Activated naive CD4-positive, alpha-beta T cell treated with anti-CD3 and anti-CD28 coated beads, Interleukin-2, amount 50 U/mL, for 72 hours (primary cell): ENCODE measurements around the gene SCO1. TPM values are rescaled to one million over a fixed set of nuclear protein-coding genes. Genes with fewer than 3 reads are reported as not detected.

Source experiments
- ATAC-seq, 2 donors: fragments of 150-1000 bp; cut with Tn5 transposase; 2 replicates each; pipeline ENCODE4 v1.10.0; 2021; ENCODE audit warnings: mild to moderate bottlenecking in 2 of 2, moderate library complexity in 2 of 2
- DNase-seq, 2 donors: peaks; one replicate each; pipeline ENCODE4 v3.0.0; 2021 to 2022; ENCODE audit warnings: low spot score in 2 of 2
- H3K27ac Mint-ChIP-seq, 2 donors: one replicate each; pipeline ENCODE4 v1.8.0; 2022; ENCODE audit warnings: mild to moderate bottlenecking in 2 of 2, mixed read lengths in 2 of 2
- H3K36me3 Mint-ChIP-seq, 2 donors: one replicate each; pipeline ENCODE4 v1.8.0; 2022; ENCODE audit warnings: mixed read lengths in 2 of 2
- H3K9me3 Mint-ChIP-seq, 2 donors: one replicate each; pipeline ENCODE4 v1.8.0; 2022; ENCODE audit warnings: mixed read lengths in 2 of 2
- total RNA-seq, 2 donors: library from RNA; stranded (reverse); gene quantifications; one replicate each; pipeline ENCODE4 v1.2.3, GENCODE V29; 2022

Gene SCO1
- total RNA-seq, 2 donors from 2014 or later, result 28.1 to 36.3 TPM

DNA sequence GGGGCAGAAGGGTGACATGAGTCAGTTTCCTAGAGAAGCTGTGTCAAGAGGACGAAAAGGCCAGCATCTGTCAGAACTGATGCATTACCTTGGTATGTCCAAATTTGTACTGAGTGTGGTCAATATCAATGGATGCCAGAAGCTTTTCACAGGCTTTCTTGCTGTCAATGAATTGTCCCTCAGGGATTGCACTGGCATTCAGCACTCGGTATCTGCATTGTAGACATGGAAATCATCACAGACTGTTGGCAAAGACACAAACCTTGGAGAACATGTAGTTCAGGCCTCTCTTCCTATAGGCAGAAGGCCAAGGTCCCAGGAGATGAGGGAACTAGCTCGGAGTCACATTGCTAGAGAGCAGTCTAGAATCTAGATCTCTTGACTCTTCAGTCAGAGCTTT lies 56.9 kb downstream of the SCO1 start:
- H3K27ac Mint-ChIP-seq, result no peak overlapping the region
- H3K9me3 Mint-ChIP-seq, result no peaks in the 10 kb centered on the region
- DNase-seq (no peak), ATAC-seq (no peak)
- peaks cover 6 to 14% of the 10 kb centered on the region in 2 donors for H3K36me3 Mint-ChIP-seq

DNA sequence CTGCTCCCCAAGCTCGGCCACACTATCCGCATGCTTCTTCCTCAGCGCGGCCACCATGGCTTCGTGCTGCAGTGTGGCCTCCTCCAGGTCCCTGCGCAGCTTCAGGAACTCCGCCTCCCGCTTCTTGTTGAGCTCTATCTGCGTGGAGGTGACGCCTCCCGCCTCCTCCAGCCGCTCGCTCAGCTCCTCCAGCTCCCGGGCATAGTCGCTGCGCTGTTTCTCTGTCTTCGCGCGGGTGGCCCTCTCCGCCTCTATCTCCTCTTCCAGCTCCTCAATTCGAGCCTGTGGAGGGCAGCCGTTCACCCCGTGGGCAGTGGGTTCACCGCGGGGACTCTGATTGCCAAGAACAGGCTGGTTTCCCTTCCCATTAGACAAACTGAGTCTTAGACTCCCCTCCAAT lies 59.2 kb downstream of the SCO1 start:
- Mint-ChIP-seq H3K27ac (peak overlapping the region in 1 of 2 donors; percentile 45), H3K36me3 (peaks cover 6 to 14% of the 10 kb centered on the region in 2 donors), H3K9me3 (no peaks in the 10 kb centered on the region)
- ATAC-seq (no peak), DNase-seq (no peak)

DNA sequence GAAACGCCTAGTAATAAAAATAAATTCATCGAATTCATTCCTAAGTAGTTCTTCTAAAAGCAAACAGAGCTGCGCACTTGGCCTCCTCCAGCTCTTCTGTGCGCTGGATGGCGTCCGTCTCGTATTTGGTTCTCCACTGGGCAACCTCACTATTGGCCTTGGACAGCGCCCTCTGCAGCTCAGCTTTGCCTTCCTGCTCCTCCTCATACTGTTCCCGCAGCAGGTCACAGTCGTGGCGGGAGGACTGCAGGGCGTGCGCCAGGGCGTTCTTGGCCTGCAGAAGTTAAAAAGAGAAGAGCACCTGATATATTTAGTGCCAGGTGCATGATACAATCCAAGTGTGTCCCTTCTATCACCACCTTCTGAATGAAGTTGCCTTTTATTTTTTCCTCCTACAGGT lies 62.0 kb downstream of the SCO1 start:
- Mint-ChIP-seq H3K9me3 (no peaks in the 10 kb centered on the region), H3K27ac (no peak overlapping the region), H3K36me3 (peaks cover 7 to 20% of the 10 kb centered on the region in 2 donors)
- no peak for ATAC-seq
- DNase-seq, result no peak

DNA sequence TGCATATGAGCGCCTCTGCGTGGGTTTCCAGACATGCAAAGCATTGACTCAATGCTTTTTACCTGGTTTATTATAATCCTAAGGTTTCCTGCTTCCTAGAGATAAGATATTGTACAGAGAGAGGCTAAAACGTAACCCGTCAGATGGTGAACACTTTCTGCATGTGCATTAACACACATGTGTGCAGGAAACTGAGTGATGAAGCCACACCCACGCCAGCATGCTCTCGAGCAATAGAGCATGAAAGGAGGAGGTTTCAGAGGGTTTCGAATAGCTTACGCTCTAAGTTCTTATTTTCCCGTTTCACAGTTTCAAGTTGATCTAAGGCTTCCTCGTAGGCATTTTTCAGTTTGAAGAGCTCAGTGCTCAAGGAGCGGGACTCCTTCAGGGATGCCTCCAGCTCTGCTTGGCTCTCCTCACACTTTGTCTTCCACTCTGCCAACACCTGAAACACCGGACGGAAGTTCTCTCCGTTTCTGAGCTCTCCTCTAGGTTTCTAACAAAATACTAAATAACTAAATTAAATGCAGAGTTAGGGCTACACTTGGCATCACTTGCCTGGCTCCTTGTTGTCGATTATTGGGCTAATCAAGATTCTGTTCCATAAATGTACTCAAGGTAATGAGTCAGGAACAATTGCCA lies 63.5 kb downstream of the SCO1 start:
- ATAC-seq (no peak), DNase-seq (no peak)
- H3K36me3 Mint-ChIP-seq, result peaks cover 15 to 24% of the 10 kb centered on the region in 2 donors
- no peak overlapping the region for H3K27ac Mint-ChIP-seq
- no peaks in the 10 kb centered on the region for H3K9me3 Mint-ChIP-seq

DNA sequence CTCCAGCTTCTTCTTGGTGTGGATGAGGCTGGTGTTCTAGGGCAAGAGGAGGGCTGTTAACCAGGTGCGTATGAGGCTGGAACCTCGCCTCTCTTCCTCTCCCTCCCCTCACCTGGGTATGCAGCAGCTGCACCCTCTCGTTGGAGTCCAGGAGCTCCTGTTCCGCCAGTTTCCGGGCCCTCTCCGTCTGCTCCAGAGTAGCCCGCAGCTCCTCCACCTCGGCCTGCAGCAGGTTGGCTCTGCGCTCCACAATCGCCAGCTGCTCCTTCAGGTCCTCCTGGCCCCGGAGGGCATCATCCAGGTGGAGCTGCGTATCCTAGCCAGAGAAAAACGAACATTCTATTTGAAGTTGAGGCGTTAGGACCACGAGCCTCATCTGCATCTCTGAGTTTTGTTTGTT lies 65.6 kb downstream of the SCO1 start:
- Mint-ChIP-seq H3K27ac (no peak overlapping the region), H3K9me3 (no peaks in the 10 kb centered on the region), H3K36me3 (peaks cover 15 to 16% of the 10 kb centered on the region in 2 donors)
- DNase-seq (no peak), ATAC-seq (no peak)

DNA sequence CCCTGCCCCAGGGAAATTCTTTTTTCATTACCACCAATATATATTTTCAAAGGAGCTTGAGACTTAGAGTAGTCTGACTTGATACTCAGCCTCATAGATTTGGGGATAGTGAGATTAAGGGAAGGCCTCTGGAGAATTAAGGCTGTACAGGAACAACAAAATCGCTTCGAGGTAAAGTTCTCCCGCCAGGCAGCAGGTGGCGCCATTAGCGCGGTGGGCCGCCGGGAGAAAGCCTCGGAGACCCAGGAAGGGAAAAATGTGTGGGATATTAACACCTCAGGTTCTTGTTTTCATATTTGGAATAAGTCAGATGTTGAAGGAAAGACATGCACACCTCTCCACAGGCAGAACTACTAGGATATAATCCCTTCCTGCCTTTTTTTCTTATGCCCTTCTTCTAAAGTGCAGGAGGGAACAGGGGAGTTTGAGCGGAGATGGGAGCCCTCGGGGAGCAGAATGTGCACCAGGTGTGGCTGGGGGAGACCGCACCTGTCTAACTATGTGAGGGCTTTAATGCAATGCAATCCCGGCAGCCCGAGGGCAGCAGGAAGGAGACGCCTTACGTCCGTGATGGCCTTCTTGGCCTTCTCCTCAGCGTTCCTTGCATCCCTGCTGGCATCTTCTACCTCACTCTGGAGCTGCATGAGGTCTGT lies 66.2 kb downstream of the SCO1 start:
- peaks cover 15 to 16% of the 10 kb centered on the region in 2 donors for H3K36me3 Mint-ChIP-seq
- peak in 1 of 2 donors; percentile 58 for DNase-seq
- no peaks in the 10 kb centered on the region for H3K9me3 Mint-ChIP-seq
- no peak for ATAC-seq
- no peak overlapping the region for H3K27ac Mint-ChIP-seq

DNA sequence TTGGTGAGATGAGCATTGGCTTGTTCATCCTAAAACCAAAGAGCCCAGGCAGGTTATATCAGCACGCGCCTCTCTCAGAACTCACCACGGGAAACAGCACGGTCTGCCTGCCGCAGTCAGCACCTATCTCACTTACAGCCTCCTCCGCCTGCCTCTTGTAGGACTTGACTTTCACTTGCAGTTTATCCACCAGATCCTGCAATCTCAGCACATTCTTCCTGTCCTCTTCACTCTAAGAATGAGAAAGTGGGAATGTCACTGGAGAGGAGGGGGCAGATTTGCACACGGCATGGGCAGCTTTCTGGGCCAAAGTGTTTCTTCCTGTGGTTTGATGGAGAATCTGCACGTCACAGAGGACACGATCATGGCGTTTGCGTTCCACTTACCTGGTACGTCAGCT lies 67.6 kb downstream of the SCO1 start:
- H3K36me3 Mint-ChIP-seq, result peaks cover 15 to 16% of the 10 kb centered on the region in 2 donors
- no peak overlapping the region for H3K27ac Mint-ChIP-seq
- no peak for DNase-seq
- no peak for ATAC-seq
- no peaks in the 10 kb centered on the region for H3K9me3 Mint-ChIP-seq

DNA sequence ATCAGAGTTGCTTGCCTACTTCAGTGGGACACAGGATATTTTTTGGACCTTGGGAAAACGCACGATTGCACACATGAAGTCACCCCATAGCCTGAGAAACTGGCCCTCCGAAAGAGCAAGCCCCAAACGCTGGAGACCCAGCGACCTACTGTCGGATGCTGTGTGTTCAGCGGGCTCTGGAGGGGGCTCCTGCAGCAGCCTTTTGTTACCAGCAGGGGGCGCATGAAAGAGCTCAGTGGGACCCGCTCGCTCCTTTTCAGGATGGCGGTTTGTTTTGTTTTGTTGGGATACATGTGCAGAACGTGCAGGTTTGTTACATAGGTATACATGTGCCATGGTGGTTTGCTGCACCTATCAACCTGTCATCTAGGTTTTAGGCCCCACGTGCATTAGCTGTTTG lies 68.6 kb downstream of the SCO1 start:
- Mint-ChIP-seq H3K9me3 (no peaks in the 10 kb centered on the region), H3K36me3 (peaks cover 15 to 16% of the 10 kb centered on the region in 2 donors), H3K27ac (no peak overlapping the region)
- DNase-seq (peak in 1 of 2 donors; percentile 17), ATAC-seq (no peak)

DNA sequence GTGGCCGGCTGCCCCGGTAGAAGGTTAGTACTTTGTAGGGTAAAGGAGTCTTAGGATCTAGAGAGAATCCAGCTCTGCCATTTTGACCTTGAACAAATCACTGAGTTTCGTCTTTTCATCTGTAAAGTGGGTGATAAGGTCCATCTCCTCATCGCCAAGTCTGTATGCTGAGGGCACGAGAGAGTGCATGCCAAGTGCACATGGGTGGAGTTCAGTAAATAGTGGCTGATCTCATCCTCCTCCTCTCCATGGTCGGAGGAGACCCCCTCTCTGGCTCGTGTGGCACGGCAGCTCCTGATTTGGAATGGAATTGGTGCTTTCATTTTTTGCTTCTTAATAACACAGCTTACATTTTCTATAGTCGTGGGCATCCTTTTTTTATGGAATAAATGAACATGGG lies 70.9 kb downstream of the SCO1 start:
- H3K9me3 Mint-ChIP-seq, result no peaks in the 10 kb centered on the region
- H3K36me3 Mint-ChIP-seq, result peaks cover 12 to 15% of the 10 kb centered on the region in 2 donors
- ATAC-seq, result no peak
- no peak overlapping the region for H3K27ac Mint-ChIP-seq
- DNase-seq, result no peak

DNA sequence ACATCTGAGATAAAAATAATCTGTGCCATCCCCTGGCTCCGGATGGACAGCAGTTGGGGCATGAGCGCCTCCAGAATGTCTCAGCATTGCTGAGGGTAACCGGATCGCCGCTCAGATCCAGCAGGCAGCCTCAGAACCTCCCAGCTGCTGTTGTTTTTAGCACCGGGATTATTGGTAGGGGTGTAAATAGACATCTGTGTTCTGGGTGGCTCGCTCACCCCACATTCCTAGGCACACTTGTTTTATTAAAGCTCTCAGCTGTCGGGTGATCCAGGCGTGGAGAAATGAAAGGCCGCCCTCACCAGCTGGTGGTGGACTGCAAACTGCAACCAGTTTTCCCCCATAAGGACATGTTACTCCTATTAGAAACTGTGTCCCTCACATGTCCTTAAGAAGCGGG lies 72.4 kb downstream of the SCO1 start:
- no peak overlapping the region for H3K27ac Mint-ChIP-seq
- no peaks in the 10 kb centered on the region for H3K9me3 Mint-ChIP-seq
- ATAC-seq, result no peak

DNA sequence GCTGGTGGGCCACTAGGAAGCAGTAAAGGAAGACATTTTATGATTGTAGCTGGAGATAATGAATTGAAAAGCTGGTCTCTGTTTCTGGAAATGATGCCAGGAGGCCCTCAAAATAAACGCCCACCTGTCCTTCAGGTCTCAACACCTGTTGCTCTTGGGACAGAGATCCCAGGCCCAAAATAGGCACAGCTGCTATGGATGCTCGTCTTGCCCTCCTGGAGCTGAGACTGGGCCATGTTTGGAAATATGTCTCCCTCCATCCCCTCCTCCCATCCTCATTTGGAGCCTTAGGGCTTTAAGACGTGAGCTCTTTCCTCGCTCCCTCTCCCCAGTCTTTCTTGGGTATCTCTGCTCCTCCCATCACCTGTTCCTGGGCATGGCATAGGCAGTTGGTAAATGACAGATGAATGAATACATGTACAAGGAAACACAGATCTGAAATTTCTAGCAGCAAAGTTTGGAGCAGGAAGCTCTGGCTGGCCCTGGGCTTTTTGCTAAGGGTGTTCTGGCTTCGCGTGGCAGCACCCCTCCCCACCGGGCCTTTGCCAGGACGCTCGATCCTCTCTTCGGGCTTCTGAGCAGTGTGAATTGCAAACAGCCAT lies 73.5 kb downstream of the SCO1 start:
- no peaks in the 10 kb centered on the region for H3K36me3 Mint-ChIP-seq
- H3K9me3 Mint-ChIP-seq, result no peaks in the 10 kb centered on the region
- H3K27ac Mint-ChIP-seq, result no peak overlapping the region
- no peak for DNase-seq
- no peak for ATAC-seq

More for the DNA sequence above, 72.4 kb downstream of the SCO1 start:
- peaks cover 7 to 11% of the 10 kb centered on the region in 2 donors for H3K36me3 Mint-ChIP-seq
- DNase-seq, result no peak

DNA sequence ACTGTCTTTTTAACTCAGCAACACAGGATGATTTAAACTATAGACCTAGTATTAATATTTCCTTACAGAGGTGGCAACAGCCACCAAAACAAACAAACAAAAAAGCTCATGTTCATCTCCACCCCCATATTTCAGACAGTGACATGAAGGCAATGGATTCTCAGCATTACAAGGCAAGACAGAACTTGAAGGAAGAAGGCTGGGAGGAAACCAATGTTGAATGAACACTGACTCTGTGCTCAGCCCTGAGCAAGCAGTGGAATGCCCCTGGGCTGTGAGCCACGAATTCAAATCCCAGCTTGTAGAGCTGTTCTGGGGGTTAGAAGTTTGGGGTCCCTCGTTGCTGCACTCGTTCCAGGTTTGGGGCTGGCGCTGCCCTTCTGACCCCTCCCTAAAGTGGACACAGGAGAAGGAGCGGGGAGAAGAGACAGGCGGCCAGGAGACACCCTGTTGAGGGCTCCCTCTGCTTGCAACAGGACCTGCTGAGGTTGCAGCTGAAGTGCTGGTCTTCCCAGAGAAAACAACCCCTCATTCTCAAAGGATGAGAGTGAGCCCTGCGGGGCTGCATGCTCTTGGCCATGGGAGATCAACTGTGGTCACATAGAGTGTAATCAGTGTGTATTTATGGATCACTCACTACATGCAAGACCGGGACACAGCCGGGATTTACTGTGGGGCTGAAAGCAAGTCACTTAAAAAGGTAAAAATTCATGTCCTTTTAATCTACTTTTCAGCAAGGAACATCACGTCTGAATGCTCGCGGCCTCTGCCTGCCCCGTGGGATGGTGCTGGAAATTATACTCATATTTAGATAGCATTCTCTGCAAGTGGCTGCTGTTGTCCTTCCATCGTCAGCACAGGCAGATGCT lies 74.5 kb downstream of the SCO1 start:
- no peak overlapping the region for H3K27ac Mint-ChIP-seq
- DNase-seq (no peak), ATAC-seq (no peak)
- H3K36me3 Mint-ChIP-seq, result no peaks in the 10 kb centered on the region
- H3K9me3 Mint-ChIP-seq, result no peaks in the 10 kb centered on the region

Other genes with a start within 250 kb of the SCO1 start
- gene MYH4, start 228.0 kb downstream of the SCO1 start, total RNA-seq, result not detected
- not detected for gene MYH1, start 179.0 kb downstream of the SCO1 start, total RNA-seq
- not detected for gene MYH2, start 147.9 kb downstream of the SCO1 start, total RNA-seq
- gene MYH3, start 40.2 kb downstream of the SCO1 start, total RNA-seq, result 1 to 10 TPM; 2.0 to 5.1 TPM
- gene ADPRM, start 61 bp upstream of the SCO1 start, total RNA-seq, result 10 to 100 TPM; 10.0 to 11.5 TPM
- 1 to 10 TPM in 1 of 2 donors, under 1 TPM in 1; 0.09 to 1.7 TPM for gene TMEM220, start 32.5 kb upstream of the SCO1 start, total RNA-seq
- gene TMEM238L, start 106.6 kb upstream of the SCO1 start, total RNA-seq, result not detected
- gene PIRT, start 140.6 kb upstream of the SCO1 start, total RNA-seq, result not detected